ENCODE results near the gene RBFOX2.
"Not testable (repeated sequence)": the region's sequence is repeated elsewhere in the genome, so short reads cannot be mapped to it uniquely, and the experiment has no call there.

Gene RBFOX2

GRCh38 chr22:35830305-35830704 is 198.3 kb downstream of the RBFOX2 start:
- DNase-seq (ENCODE audit: low read depth in 2 of 2), result no peak

DNA sequence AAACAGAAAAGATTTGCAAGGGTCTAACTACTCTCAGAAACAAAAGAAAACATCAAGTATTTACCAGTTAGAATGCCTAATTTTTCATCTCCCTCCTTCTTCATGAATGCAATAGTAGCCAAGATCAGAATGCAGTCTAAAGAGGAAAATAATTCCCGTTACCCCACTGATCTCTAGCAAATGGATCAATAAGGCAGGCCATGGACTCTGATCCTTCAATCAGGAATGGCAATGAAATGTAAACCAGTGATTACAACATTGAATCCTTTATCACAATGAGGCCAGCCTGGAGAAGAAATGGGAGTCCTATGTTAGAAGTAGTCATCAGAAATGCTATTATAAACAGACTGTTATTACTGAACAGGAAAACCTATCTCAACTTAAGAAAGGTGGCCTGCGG is 204.4 kb downstream of the RBFOX2 start:
- no peak for DNase-seq (ENCODE audit: low read depth in 2 of 2)

- DNase-seq (ENCODE audit: low read depth in 2 of 2), result no peak
Observed at GRCh38 chr22:35821654-35822053, 207.0 kb downstream of the RBFOX2 start.

DNA sequence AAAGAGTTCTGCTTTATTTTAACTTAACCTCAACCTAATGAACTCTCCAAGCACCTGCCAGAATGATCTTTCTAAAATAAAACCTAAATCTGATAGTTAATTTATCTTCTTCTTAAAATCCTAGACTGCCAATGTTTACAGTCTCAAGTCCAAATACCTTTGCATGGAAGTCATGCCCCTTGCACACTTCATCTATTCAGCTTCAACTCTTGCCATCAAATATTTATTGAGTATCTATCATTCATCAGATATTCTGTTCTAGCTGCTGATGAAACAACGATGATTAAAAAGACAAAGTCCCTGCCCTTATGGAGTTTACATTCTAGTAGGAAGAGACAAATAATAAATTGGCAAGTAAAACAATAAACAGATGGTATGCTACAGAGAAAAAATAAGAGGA is 209.2 kb downstream of the RBFOX2 start:
- DNase-seq (ENCODE audit: low read depth in 2 of 2), result no peak

DNA sequence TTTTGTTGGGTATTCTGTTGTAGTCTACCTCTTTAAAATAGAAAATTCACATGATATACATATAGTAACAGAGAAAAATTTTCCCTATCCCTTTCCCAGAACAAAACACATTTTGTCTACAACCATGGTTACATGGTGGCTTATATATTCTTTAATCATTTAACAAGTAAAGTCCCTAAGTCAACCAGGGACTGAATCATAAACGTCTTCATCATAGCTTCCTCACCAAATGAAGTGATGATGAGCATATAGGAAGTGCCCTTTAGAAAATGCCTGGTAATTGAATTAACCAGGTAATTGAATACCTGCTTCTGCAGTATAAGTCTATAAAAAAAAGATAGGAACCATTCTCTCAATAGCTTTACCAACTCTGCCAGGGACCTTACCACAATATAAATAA is 209.7 kb downstream of the RBFOX2 start:
- no peak for DNase-seq (ENCODE audit: low read depth in 2 of 2)

DNA sequence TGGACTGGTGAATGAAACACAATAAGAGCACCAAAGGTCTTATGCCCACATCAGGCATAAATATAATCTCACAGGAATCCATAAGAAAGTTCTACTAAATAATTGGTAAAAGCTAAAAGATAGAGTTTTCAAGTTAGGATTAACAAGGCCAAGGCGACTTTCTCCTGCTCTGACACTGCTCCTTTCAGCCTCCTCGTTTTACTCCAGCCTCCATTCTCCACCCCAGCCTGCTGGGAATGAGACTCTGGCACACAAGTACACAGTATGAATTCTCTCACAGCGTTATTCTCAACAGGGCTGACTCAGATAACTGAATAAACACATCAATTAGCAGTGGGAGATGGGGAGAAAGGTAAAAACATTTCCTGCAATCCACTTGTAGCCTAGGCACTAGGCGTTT is 216.0 kb downstream of the RBFOX2 start:
- DNase-seq (ENCODE audit: low read depth in 2 of 2), result no peak

- DNase-seq (ENCODE audit: low read depth in 2 of 2), result no peak
Observed at GRCh38 chr22:35811670-35812069, 217.0 kb downstream of the RBFOX2 start.

DNA sequence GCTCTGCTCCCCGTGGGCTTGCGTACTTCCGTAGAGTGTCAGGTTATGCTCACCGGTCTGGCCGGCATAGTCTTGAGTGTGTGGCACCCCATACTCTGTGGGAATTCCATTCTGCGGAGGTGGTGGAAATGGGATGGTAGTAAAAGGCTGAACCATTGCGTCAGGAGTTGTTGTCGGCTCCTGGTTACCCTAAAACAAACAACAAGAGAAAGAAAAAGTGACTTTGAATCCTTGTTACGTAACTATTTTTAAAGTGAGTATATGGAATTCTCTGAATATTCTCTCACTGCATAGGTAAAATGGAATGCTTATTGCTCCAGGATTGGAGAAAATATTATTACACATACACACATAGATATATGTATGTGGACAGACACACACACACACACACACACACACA is 218.8 kb downstream of the RBFOX2 start:
- DNase-seq (ENCODE audit: low read depth in 2 of 2), result no peak

GRCh38 chr22:35808377-35808776 is 220.2 kb downstream of the RBFOX2 start:
- DNase-seq (ENCODE audit: low read depth in 2 of 2), result no peak

DNA sequence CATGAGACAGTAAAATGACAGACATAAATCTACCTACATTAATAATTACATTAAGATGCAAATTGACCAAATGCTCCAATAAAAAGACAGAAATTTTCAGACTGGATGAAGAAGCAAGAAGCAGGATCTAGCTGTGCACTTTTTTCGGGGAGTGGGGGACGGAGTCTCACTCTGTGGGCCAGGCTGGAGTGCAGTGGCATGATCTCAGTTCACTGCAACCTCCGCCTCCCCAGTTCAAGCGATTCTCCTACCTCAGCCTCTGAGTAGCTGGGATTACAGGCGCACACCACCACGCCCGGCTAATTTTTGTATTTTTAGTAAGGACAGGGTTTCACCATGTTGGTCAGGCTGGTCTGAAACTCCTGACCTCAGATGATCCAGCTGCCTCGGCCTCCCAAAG is 222.0 kb downstream of the RBFOX2 start:
- DNase-seq (ENCODE audit: low read depth in 2 of 2), result not testable (repeated sequence)

DNA sequence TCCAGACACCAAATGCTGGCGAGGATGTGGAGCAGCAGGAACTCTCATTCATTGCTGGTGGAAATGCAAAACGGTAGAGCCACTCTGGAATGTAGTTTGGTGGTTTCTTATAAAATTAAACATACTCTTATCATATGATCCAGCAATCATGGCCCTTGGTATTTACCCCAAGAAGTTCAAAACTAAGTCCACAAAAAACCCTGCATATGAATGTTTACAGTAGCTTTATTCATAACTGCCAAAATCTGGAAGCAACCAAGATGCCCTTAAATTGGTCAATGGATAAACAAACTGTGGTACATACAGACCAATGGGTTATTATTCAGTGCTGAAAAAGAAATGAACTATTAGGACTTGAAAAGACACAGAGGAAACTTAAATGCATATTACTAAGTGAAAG is 223.2 kb downstream of the RBFOX2 start:
- no peak for DNase-seq (ENCODE audit: low read depth in 2 of 2)

DNA sequence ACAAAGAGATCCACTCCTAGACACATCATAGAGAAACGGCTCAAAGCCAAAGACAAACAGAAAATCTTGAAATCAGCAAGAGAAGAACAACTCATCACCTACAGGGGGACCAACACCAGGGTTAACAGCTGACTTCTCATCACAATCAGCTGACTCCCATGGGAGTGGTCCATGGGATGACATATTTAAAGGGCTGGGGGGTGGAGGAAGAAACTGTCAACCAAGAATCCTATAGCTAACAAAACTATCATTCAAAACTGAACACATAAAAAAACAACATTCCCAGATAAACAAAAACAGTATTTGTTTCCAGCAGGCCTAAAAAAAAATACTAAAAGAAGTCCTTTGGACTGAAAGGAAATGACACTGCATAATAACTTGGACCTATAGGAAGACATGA is 224.2 kb downstream of the RBFOX2 start:
- DNase-seq (ENCODE audit: low read depth in 2 of 2), result no peak

DNA sequence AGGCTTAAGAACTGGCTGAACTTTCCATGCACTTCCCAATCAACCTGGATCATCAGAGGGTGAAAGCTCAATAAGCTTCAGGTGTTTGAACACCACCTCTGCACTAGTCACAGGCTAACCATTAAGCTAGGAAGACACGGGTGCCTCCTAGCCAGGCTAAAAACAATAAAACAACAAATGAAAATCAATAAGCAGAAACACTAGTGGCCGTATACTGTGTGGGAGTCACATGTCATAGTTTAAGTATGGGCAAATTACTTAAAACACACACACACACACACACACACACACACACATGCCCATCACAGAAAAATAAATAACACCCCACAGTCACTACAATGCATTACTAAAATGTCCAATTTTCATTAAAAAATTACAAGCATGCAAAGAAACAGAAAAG is 225.7 kb downstream of the RBFOX2 start:
- DNase-seq (ENCODE audit: low read depth in 2 of 2), result no peak

- not testable (repeated sequence) for DNase-seq (ENCODE audit: low read depth in 2 of 2)
Observed at GRCh38 chr22:35801301-35801700, 227.3 kb downstream of the RBFOX2 start.

DNA sequence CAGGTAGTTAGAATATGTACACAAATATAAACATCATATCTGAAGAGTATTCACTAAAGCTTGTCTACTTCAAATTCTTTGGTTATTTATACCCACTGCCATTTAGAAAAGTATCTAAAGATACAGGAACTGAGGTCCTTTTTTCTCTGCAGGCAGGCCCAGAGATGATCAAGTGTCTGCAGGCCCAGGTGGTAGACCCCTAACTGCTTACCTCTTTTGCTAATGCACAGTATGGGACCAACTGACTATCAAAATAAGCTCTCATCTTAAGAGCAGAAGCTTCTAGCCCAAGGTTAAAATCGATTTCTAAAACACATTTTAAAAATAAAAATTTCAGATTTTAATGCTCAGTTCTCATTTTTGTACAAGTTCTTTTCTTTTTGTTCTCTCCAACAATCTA is 229.5 kb downstream of the RBFOX2 start:
- no peak for DNase-seq (ENCODE audit: low read depth in 2 of 2)

- no peak for DNase-seq (ENCODE audit: low read depth in 2 of 2)
Observed at GRCh38 chr22:35797411-35797810, 231.2 kb downstream of the RBFOX2 start.

DNA sequence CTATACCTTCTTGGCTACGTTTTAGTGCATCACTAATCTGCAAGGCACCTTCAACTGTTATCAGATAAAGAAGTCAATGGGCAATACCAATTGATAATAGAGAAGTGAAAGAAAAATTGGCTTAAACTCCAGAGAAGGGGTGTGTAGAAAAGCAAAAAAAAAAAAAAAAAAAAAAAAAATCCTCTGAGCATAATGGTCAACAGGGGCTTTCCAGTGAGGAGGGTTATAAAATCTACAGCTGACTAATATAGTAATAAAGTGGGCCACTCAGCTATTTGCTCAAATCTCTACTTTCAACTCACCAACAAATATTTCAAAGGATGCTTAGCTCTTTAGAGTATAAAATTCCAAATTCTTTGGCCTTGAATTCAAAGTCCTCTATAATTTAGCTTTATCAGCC is 233.1 kb downstream of the RBFOX2 start:
- DNase-seq (ENCODE audit: low read depth in 2 of 2), result no peak

GRCh38 chr22:35792506-35792905 is 236.1 kb downstream of the RBFOX2 start:
- DNase-seq (ENCODE audit: low read depth in 2 of 2), result no peak

GRCh38 chr22:35791788-35792187 is 236.8 kb downstream of the RBFOX2 start:
- not testable (repeated sequence) for DNase-seq (ENCODE audit: low read depth in 2 of 2)

DNA sequence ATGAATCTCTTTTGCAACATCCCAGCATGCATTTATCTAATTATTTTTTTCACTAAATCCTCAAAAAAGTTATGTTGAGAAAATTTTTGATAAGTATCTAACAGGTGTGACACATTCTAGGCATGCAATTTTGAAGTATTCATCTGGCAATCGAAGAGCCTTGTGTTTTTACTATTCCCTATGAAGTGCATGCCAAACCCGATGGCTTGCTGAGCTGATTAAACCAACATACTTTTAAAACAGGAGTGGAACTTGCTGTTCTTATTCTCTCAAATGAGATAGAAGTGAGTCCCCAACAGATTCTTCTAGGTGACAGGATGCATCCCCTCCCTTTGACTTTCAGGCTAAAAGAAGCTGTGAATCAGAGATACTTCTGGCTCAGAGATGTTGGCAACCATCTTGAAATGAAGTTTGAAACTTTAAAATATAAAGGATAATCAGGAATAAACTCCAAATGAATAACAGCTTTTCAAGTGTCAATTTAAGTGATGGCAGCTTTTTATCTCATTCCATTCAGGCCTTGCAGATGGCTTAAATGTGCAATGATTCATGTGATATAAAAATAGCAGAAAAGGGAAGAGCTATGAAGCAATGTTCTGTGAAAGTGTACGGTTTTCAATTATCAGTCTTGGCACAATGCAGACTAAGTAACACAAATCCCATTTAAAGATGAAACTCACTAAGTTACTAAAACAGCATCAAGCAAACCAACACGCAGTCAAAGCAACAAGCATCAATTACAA is 243.3 kb downstream of the RBFOX2 start:
- no peak for DNase-seq (ENCODE audit: low read depth in 2 of 2)

DNA sequence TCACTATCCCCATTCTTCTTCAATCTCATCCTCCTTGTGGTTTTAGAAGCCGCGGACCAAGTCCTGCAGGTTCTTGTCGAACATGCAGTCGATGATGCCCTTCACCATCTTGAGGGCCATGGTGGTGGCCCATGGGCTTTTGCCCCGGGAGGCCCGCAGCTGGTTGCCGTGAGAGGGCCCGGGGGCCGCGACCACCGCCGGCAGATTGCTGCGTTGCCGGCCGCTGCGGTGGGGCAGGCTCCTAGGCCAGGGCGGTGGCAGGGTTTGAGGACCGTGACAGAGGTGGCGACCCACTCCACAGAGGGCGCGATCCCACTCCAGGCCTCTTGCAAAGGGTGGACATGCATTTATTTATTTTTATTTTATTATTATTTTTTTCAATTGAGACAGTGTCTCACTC is 244.0 kb downstream of the RBFOX2 start:
- DNase-seq (ENCODE audit: low read depth in 2 of 2), result no peak

DNA sequence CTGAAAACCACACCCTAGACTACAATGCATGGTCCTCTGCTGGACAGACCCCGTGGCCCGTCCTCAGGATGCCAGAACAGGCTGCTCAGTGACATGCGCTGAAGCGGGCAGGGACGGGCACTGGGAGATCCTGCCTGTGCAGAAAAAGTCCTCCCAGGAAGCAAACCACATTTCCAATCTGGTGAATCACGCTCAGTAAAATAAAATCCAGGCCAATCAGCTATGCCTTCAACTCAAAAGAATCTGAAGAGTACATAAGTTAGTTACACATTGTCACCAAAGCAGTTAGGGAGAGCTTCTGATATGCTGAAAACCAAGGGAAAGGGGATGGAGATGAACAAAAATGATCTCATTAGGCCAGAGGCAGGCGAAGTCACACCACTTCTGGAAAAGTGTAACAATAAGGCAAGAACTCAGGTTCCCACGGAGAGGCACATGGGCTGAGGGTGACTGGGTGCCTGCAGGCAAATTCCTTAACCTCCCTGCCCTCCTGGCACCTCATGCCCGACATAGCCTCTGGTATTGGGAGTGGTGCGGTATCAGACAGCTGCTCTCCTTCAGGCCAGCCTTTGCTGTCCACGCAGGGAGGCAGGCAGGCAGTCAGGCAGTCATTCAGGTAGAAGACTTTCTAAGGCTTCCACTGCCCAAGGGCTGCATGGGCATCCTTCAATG is 244.5 kb downstream of the RBFOX2 start:
- DNase-seq (ENCODE audit: low read depth in 2 of 2), result no peak

DNA sequence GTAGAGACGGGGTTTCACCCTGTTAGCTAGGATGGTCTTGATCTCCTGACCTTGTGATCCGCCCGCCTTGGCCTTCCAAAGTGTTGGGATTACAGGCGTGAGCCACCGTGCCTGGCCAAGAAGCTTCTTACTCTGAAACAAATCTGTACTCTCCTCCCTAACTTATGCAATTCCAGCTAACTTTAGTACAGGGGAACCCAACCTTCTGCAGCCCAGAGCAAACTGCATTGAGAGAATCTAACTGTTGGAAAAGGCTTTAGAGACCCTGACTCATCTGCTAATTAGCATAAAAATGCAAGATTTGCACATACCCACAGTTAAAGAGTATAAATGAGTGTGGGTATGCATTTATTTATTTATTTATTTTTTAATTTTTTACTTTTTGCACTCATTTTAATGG is 246.1 kb downstream of the RBFOX2 start:
- no peak for DNase-seq (ENCODE audit: low read depth in 2 of 2)

- no peak for DNase-seq (ENCODE audit: low read depth in 2 of 2)
Observed at GRCh38 chr22:35781898-35782297, 246.7 kb downstream of the RBFOX2 start.
